Measurements from ENCODE around the gene ASZ1. TPM values are rescaled to one million over a fixed set of nuclear protein-coding genes. Genes with fewer than 3 reads are reported as not detected.

Gene ASZ1
- total and polyA plus RNA-seq, 2 donors (not counting 1 experiment from before 2014, with no cell fraction given): not detected

DNA sequence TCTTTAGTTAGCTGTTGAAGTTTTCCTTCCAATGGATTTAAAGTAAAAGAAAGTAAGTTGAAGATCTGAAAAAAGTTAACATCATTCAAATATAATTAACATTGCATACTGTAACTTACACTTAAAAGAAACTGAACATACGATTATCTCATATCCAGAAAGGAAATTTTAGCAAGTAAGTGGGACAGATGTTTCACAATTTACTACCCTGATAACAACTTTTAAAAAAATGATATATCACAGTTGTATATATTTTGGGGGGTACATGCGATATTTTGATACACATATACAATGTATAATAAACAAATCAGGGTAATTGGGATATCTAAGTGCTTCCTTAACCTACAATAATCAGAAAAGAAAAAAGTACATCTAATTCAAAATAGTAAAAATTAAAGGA is 44.2 kb downstream of the ASZ1 start:
- no CpG with 5 or more reads among the region's 2 CpGs for WGBS (ENCODE audit: insufficient coverage)
- Histone ChIP-seq H2AFZ (ENCODE audit: insufficient read depth, low read depth, low read length, poor library complexity, severe bottlenecking) (no peak overlapping the region), H3K9ac (ENCODE audit: low read length) (no peak overlapping the region), H3K4me1 (ENCODE audit: control insufficient read depth in 2 of 2, insufficient read depth in 2 of 2, low read length in 2 of 2) (no peaks in the 10 kb centered on the region), H3K79me2 (ENCODE audit: control insufficient read depth, insufficient read depth, low read length) (no peaks in the 10 kb centered on the region), H3K36me3 (replicated peaks in 1 of 2; ENCODE audit: control extremely low read depth in 1 of 2, control insufficient read depth in 1 of 2, extremely low read depth in 1 of 2, insufficient read depth in 2 of 2, low read length in 1 of 2) (no peaks in the 10 kb centered on the region), H3K27ac (ENCODE audit: low read length in 2 of 2) (no peak overlapping the region), H3K4me3 (ENCODE audit: control extremely low read depth in 1 of 5, extremely low read depth in 1 of 5, insufficient read depth in 1 of 5, low read depth in 2 of 5, low read length in 4 of 5) (no peak overlapping the region), H3K27me3 (replicated peaks in 1 of 4; ENCODE audit: control extremely low read depth in 1 of 4, control insufficient read depth in 3 of 4, insufficient read depth in 4 of 4, low read length in 3 of 4) (no peaks in the 10 kb centered on the region), H3K9me3 (ENCODE audit: control extremely low read depth in 1 of 3, control insufficient read depth in 2 of 3, insufficient read depth in 1 of 3, low read length in 2 of 3) (no peaks in the 10 kb centered on the region), H4K20me1 (ENCODE audit: control insufficient read depth, insufficient read depth, low read length, poor library complexity, severe bottlenecking) (no peaks in the 10 kb centered on the region), H3K4me2 (replicated peaks; ENCODE audit: low read depth, low read length, poor library complexity, severe bottlenecking) (no peak overlapping the region)
- ChIA-PET POLR2A (no interaction called here), CTCF (no interaction called here)
- no peaks in the 10 kb centered on the region for H3K27me3 Mint-ChIP-seq
- no peaks in the 10 kb centered on the region for H3K4me1 Mint-ChIP-seq
- DNase-seq (no peak), ATAC-seq (ENCODE audit: low read depth) (no peak)
- no peak overlapping the region for H3K27ac Mint-ChIP-seq
- TF ChIP-seq, protein P1, sequence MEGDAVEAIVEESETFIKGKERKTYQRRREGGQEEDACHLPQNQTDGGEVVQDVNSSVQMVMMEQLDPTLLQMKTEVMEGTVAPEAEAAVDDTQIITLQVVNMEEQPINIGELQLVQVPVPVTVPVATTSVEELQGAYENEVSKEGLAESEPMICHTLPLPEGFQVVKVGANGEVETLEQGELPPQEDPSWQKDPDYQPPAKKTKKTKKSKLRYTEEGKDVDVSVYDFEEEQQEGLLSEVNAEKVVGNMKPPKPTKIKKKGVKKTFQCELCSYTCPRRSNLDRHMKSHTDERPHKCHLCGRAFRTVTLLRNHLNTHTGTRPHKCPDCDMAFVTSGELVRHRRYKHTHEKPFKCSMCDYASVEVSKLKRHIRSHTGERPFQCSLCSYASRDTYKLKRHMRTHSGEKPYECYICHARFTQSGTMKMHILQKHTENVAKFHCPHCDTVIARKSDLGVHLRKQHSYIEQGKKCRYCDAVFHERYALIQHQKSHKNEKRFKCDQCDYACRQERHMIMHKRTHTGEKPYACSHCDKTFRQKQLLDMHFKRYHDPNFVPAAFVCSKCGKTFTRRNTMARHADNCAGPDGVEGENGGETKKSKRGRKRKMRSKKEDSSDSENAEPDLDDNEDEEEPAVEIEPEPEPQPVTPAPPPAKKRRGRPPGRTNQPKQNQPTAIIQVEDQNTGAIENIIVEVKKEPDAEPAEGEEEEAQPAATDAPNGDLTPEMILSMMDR (IDR thresholded peaks at IDR 0.05): no peak
- no peak for TF ChIP-seq EZH2 (IDR thresholded peaks at IDR 0.05; ENCODE audit: borderline replicate concordance, insufficient read depth, low read depth, low read length, poor library complexity, severe bottlenecking)
- H3K4me3 Mint-ChIP-seq: no peak overlapping the region
- intact Hi-C loops (cut with micrococcal nuclease): no loop called here
- no peaks in the 10 kb centered on the region for H3K9me3 Mint-ChIP-seq (ENCODE audit: insufficient read depth)

- Histone ChIP-seq H3K79me2 (ENCODE audit: control insufficient read depth, insufficient read depth, low read length) (no peaks in the 10 kb centered on the region), H4K20me1 (ENCODE audit: control insufficient read depth, insufficient read depth, low read length, poor library complexity, severe bottlenecking) (no peaks in the 10 kb centered on the region), H3K9me3 (ENCODE audit: control extremely low read depth in 1 of 3, control insufficient read depth in 2 of 3, insufficient read depth in 1 of 3, low read length in 2 of 3) (no peaks in the 10 kb centered on the region), H3K4me3 (ENCODE audit: control extremely low read depth in 1 of 5, extremely low read depth in 1 of 5, insufficient read depth in 1 of 5, low read depth in 2 of 5, low read length in 4 of 5) (no peak overlapping the region), H3K9ac (ENCODE audit: low read length) (no peak overlapping the region), H2AFZ (ENCODE audit: insufficient read depth, low read depth, low read length, poor library complexity, severe bottlenecking) (no peak overlapping the region), H3K4me1 (ENCODE audit: control insufficient read depth in 2 of 2, insufficient read depth in 2 of 2, low read length in 2 of 2) (no peaks in the 10 kb centered on the region), H3K36me3 (replicated peaks in 1 of 2; ENCODE audit: control extremely low read depth in 1 of 2, control insufficient read depth in 1 of 2, extremely low read depth in 1 of 2, insufficient read depth in 2 of 2, low read length in 1 of 2) (no peaks in the 10 kb centered on the region), H3K27ac (ENCODE audit: low read length in 2 of 2) (no peak overlapping the region), H3K27me3 (replicated peaks in 1 of 4; ENCODE audit: control extremely low read depth in 1 of 4, control insufficient read depth in 3 of 4, insufficient read depth in 4 of 4, low read length in 3 of 4) (no peaks in the 10 kb centered on the region), H3K4me2 (replicated peaks; ENCODE audit: low read depth, low read length, poor library complexity, severe bottlenecking) (no peak overlapping the region)
- no peak for TF ChIP-seq EZH2 (IDR thresholded peaks at IDR 0.05; ENCODE audit: borderline replicate concordance, insufficient read depth, low read depth, low read length, poor library complexity, severe bottlenecking)
- TF ChIP-seq, protein P1 (IDR thresholded peaks at IDR 0.05): no peak
- POLR2A ChIA-PET: no interaction called here
- Mint-ChIP-seq H3K9me3 (ENCODE audit: insufficient read depth) (no peaks in the 10 kb centered on the region), H3K27me3 (no peaks in the 10 kb centered on the region), H3K4me1 (no peaks in the 10 kb centered on the region), H3K27ac (no peak overlapping the region), H3K4me3 (no peak overlapping the region)
- no peak for ATAC-seq (ENCODE audit: low read depth)
- CTCF ChIA-PET: no interaction called here
- no peak for DNase-seq
- intact Hi-C loops (cut with micrococcal nuclease): no loop called here
Observed at GRCh38 chr7:117381362-117381761, 45.9 kb downstream of the ASZ1 start.

Data from B cell (primary cell).